Endothelial cell (in vitro differentiated cells): Measurements from ENCODE around the gene GALNT9. TPM values are rescaled to one million over a fixed set of nuclear protein-coding genes. Genes with fewer than 3 reads are reported as not detected.

Source experiments
- DNase-seq: peaks from one replicate; pipeline ENCODE4 v3.0.0; 2021; ENCODE audit warnings: low spot score
- H3K27ac Mint-ChIP-seq: one replicate; pipeline ENCODE4 v1.8.0; 2021; ENCODE audit warnings: mixed read lengths, inconsistent platforms; ENCODE audit not compliant: unreplicated experiment
- H3K27me3 Mint-ChIP-seq: one replicate; pipeline ENCODE4 v1.8.0; 2021; ENCODE audit warnings: mild to moderate bottlenecking, moderate library complexity, mixed read lengths, inconsistent platforms; ENCODE audit not compliant: unreplicated experiment
- H3K36me3 Mint-ChIP-seq: one replicate; pipeline ENCODE4 v1.8.0; 2021; ENCODE audit warnings: mild to moderate bottlenecking, low read depth, mixed read lengths, inconsistent platforms; ENCODE audit not compliant: unreplicated experiment
- H3K4me1 Mint-ChIP-seq: one replicate; pipeline ENCODE4 v1.8.0; 2021; ENCODE audit warnings: mild to moderate bottlenecking, mixed read lengths, inconsistent platforms; ENCODE audit not compliant: unreplicated experiment
- H3K4me3 Mint-ChIP-seq: one replicate; pipeline ENCODE4 v1.8.0; 2021; ENCODE audit warnings: mild to moderate bottlenecking, mixed read lengths, inconsistent platforms; ENCODE audit not compliant: unreplicated experiment
- H3K9me3 Mint-ChIP-seq: one replicate; pipeline ENCODE4 v1.8.0; 2021; ENCODE audit warnings: mixed read lengths, inconsistent platforms; ENCODE audit not compliant: unreplicated experiment
- total RNA-seq: library from RNA; stranded (reverse); fragmentation: NEBNext Ultra II Directional; extraction: Animal tissue kit (Norgen Biotek cat#: 25700); gene quantifications from one replicate; pipeline ENCODE4 v1.2.1, GENCODE V29; 2021; ENCODE audit not compliant: unreplicated experiment
- TF ChIP-seq, protein P1 (sequence below): fragments of 200-600 bp; sonication (generic); IDR thresholded peaks from one replicate; pipeline ENCODE4 v1.5.0; 2021; ENCODE audit warnings: antibody characterized with exemption; ENCODE audit not compliant: unreplicated experiment

Gene GALNT9
- total RNA-seq, 1 donor from 2014 or later: not detected

DNA sequence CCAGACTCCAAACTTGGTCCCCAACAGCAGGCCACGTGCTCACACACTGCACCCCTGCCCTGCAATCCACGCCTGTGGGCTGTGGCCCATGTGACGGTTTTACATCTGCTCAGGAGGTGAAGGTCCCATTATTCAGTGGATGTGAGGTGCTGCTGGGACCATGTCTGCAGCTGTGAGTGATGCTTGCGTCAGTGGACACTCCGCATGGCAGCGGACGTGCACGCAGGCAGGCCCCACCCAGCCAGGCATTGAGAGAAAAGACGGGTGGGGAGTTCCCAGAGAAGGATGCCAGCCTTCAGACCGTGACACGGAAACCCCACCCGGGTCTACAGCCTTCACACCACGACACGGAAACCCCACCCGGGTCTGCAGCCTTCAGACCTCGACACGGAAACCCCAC lies 117.6 kb downstream of the GALNT9 start:
- H3K4me1 Mint-ChIP-seq: peaks cover 3% of the 10 kb centered on the region
- no peak for DNase-seq
- H3K36me3 Mint-ChIP-seq: peaks cover 2% of the 10 kb centered on the region
- H3K4me3 Mint-ChIP-seq: no peak overlapping the region
- TF ChIP-seq, protein P1, sequence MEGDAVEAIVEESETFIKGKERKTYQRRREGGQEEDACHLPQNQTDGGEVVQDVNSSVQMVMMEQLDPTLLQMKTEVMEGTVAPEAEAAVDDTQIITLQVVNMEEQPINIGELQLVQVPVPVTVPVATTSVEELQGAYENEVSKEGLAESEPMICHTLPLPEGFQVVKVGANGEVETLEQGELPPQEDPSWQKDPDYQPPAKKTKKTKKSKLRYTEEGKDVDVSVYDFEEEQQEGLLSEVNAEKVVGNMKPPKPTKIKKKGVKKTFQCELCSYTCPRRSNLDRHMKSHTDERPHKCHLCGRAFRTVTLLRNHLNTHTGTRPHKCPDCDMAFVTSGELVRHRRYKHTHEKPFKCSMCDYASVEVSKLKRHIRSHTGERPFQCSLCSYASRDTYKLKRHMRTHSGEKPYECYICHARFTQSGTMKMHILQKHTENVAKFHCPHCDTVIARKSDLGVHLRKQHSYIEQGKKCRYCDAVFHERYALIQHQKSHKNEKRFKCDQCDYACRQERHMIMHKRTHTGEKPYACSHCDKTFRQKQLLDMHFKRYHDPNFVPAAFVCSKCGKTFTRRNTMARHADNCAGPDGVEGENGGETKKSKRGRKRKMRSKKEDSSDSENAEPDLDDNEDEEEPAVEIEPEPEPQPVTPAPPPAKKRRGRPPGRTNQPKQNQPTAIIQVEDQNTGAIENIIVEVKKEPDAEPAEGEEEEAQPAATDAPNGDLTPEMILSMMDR: no peak
- H3K9me3 Mint-ChIP-seq: no peaks in the 10 kb centered on the region
- H3K27me3 Mint-ChIP-seq: peaks cover 20% of the 10 kb centered on the region
- H3K27ac Mint-ChIP-seq: no peak overlapping the region

DNA sequence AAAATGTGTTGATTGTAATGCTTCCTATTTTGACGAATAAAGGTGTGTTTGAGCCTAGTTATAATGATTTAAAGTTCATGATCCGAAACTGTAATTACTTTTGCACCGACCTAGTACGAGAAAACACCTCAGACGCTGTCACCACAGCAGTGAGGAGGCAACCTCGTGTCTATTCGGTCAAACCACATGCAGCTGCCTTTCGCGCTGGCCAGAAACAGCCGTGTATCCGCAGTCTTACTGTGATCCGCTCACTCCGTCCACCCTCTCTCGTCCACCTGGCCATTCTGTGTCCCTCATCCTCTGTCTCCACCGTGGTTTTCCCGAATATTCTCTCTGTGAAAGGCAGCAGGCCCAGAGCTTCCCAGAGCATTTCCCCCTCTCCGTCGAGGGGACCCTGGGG lies 118.1 kb downstream of the GALNT9 start:
- Mint-ChIP-seq H3K4me1 (no peaks in the 10 kb centered on the region), H3K9me3 (no peaks in the 10 kb centered on the region), H3K27ac (no peak overlapping the region), H3K4me3 (no peak overlapping the region), H3K36me3 (no peaks in the 10 kb centered on the region), H3K27me3 (peaks cover 17% of the 10 kb centered on the region)
- TF ChIP-seq, protein P1: no peak
- DNase-seq: no peak

DNA sequence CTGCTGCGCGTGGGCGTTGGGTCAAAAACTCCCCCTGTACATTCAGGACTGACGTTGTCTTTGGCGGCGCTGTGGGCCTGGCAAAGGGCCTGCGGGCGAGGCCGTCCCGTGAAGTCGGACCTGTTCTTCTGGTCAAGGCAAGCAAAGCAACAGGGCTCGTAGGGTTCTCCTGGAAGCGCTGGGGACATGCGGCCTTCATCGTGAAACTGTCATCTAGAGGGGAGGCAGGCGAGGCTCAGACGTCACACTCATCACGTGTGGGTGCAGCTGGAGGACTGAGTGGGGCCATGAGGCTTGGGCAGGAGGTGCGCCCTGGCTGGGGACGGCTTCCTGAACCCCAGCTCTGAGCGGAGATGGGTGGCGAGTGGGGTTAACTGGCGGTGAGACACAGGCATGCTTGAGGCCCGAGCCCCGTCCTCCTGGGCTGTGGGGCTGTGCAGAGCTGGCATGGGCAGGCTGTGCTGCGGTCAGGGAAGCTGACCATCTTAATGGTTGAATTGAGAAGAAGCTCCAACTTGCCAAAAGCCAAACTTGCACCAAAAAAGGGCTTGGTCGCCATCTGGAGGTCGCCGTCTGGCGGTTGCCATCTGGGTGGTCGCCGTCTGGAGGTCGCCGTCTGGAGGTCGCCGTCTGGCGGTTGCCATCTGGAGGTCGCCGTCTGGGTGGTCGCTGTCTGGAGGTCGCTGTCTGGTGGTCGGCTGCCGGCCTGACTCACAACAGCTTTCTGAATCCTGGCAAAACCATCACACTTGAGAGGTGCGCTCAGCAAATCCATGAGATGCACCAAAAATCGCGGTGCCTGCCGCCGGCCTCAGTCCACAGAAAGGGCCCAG lies 119.0 kb downstream of the GALNT9 start:
- TF ChIP-seq, protein P1: no peak
- H3K4me1 Mint-ChIP-seq: no peaks in the 10 kb centered on the region
- DNase-seq: no peak
- peaks cover 14% of the 10 kb centered on the region for H3K27me3 Mint-ChIP-seq
- H3K4me3 Mint-ChIP-seq: no peak overlapping the region
- no peaks in the 10 kb centered on the region for H3K36me3 Mint-ChIP-seq
- H3K27ac Mint-ChIP-seq: no peak overlapping the region
- H3K9me3 Mint-ChIP-seq: no peaks in the 10 kb centered on the region

DNA sequence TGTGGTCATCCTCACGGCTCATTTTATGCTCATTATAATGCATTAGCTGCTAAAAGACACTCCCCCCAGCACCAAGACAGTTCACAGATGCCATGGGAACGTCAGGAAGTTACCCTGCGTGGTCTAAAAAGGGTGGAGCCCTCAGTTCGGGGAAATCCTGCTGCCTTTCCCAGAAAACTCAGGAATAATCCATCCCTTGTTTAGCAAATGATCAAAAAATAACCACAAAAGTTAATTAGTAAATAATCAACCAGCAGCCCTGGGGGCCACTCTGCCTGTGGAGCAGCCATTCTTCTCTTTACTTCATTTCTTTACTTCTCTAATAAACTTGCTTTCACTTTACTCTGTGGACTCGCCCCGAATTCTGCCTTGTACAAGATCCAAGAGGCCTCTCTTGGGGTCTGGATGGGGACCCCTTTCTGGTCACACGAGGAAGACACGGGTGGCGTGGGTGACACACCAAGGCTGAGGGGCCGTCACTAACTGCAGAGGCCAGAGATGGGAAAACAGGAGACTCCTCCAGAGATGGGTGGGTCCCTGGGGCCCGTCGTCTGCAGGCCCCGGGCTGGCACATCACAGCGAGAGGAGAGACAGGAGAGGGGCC lies 119.7 kb downstream of the GALNT9 start:
- TF ChIP-seq, protein P1: no peak
- Mint-ChIP-seq H3K4me3 (no peak overlapping the region), H3K9me3 (no peaks in the 10 kb centered on the region), H3K27ac (no peak overlapping the region), H3K27me3 (peaks cover 14% of the 10 kb centered on the region), H3K4me1 (no peaks in the 10 kb centered on the region), H3K36me3 (no peaks in the 10 kb centered on the region)
- no peak for DNase-seq

DNA sequence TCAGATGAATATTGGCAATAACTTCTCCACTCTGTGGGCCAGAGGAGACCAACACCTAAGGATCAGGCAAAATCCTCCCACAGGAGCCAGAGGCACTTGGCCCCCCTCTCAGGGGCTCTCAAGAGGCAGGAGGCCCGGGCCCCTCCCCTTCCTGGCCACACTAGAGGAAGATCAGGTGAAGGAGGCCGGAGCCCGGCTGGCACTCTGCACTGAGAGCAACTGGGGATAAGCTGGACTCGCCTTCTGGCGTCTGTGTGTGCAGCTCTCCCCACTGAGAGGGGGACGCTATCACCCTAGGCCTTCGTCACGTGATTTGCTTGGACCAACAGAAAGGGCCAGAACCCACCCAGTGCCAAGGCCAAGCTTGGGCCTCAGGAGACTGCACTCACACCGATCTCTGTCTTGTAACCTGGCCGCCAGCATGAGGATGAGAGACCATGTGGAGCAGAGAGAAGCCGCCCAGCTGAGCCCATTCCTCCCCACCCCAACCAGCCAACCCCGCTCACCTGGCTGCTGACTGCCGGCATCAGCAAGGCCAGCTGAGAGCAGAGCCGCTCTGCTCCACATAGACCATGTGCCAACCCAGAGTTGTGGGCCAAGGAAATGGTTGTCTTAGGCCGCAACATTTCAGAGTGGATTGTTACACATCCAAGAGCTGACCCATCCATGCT lies 121.1 kb downstream of the GALNT9 start:
- no peak overlapping the region for H3K27ac Mint-ChIP-seq
- TF ChIP-seq, protein P1: no peak
- no peak for DNase-seq
- no peaks in the 10 kb centered on the region for H3K36me3 Mint-ChIP-seq
- no peaks in the 10 kb centered on the region for H3K4me1 Mint-ChIP-seq
- H3K9me3 Mint-ChIP-seq: no peaks in the 10 kb centered on the region
- H3K4me3 Mint-ChIP-seq: no peak overlapping the region
- H3K27me3 Mint-ChIP-seq: peaks cover 16% of the 10 kb centered on the region
